ENCODE measurements around the gene TFEB.

The TFEB gene

DNA sequence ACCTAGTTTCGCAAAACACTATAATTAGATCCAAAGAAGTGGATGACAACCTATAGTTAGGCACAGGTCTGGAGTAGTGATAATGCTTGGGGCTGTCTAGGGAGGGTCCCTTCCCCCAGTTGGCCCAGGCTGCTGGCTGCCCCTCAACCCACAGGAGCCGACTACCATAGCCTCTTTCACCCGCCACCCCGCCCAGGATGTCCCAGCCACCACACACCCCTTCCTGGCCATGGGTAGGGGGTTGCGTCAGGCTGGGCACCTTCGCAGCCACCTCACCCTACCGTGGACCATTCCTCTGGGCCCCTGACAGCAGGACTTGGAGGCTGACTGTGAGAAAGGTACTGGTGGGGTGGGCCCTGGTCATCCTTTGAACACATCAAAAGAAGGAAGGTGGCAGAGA, 8.5 kb downstream of the TFEB start:
- Histone ChIP-seq H3K9me3 (ENCODE audit: low read length) (no peaks in the 10 kb centered on the region), H3K27ac (ENCODE audit: low read depth, low read length) (no peak overlapping the region), H3K27me3 (ENCODE audit: control insufficient read depth in 1 of 2, insufficient read depth in 2 of 2, low read length in 2 of 2) (no peaks in the 10 kb centered on the region), H3K4me3 (ENCODE audit: low read depth in 1 of 2, low read length in 2 of 2) (no peak overlapping the region), H3K4me1 (ENCODE audit: insufficient read depth, low read length) (peaks cover 44% of the 10 kb centered on the region), H3K36me3 (ENCODE audit: insufficient read depth, low read length) (no peaks in the 10 kb centered on the region), H3K9ac (ENCODE audit: low read length) (no peak overlapping the region)

GRCh38 chr6:41724586-41725501, 10.6 kb downstream of the TFEB start:
- Histone ChIP-seq H3K27ac (ENCODE audit: low read depth, low read length) (no peak overlapping the region), H3K9ac (ENCODE audit: low read length) (no peak overlapping the region), H3K36me3 (ENCODE audit: insufficient read depth, low read length) (no peaks in the 10 kb centered on the region), H3K4me3 (ENCODE audit: low read depth in 1 of 2, low read length in 2 of 2) (no peak overlapping the region), H3K9me3 (ENCODE audit: low read length) (no peaks in the 10 kb centered on the region), H3K4me1 (ENCODE audit: insufficient read depth, low read length) (peaks cover 32% of the 10 kb centered on the region), H3K27me3 (ENCODE audit: control insufficient read depth in 1 of 2, insufficient read depth in 2 of 2, low read length in 2 of 2) (no peaks in the 10 kb centered on the region)

GRCh38 chr6:41724228-41724580, 11.2 kb downstream of the TFEB start:
- no peak overlapping the region for H3K27ac ChIP-seq (ENCODE audit: low read depth, low read length)
- no peak overlapping the region for H3K9ac ChIP-seq (ENCODE audit: low read length)
- H3K4me1 ChIP-seq (ENCODE audit: insufficient read depth, low read length) = peaks cover 32% of the 10 kb centered on the region

DNA sequence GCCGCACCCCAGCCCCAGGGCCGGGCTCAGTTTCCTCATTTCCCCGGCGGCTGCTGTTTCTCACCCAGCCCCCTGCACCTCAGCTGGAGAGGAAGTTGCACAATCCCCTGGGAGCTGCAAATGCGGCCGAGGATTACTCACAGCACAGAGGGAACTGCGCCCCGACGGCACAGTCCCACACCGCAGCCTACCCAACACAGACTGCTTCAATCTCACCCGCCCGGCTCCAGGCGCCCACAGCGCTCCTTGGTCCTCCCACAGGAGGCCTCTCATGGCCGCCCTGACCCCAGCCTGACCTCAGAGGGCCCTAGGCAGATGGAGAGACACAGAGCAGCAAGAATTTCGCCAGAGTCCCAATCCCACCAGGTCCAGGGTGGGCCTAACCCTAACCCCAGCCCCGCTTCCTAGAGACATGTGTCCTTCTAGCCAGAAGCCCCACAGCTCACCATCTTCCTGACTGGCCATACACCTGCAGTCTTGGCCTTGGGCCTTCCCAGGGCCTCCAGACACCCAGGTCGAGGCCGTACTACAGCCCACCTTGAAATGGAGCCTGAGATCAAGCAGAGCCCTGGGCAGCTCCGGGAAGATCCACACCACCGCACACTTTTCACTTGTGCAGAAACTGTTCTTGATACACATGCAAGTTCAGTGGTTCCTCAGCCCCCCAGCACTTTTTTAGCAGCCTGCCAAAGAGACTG, 11.7 kb downstream of the TFEB start:
- Histone ChIP-seq H3K27ac (ENCODE audit: low read depth, low read length) (no peak overlapping the region), H3K4me3 (ENCODE audit: low read depth in 1 of 2, low read length in 2 of 2) (no peak overlapping the region), H3K36me3 (ENCODE audit: insufficient read depth, low read length) (no peaks in the 10 kb centered on the region), H3K4me1 (ENCODE audit: insufficient read depth, low read length) (peaks cover 32% of the 10 kb centered on the region), H3K27me3 (ENCODE audit: control insufficient read depth in 1 of 2, insufficient read depth in 2 of 2, low read length in 2 of 2) (no peaks in the 10 kb centered on the region), H3K9me3 (ENCODE audit: low read length) (no peaks in the 10 kb centered on the region), H3K9ac (ENCODE audit: low read length) (no peak overlapping the region)

More at GRCh38 chr6:41724228-41724580, 11.2 kb downstream of the TFEB start:
- Histone ChIP-seq H3K27me3 (ENCODE audit: control insufficient read depth in 1 of 2, insufficient read depth in 2 of 2, low read length in 2 of 2) (no peaks in the 10 kb centered on the region), H3K36me3 (ENCODE audit: insufficient read depth, low read length) (no peaks in the 10 kb centered on the region), H3K9me3 (ENCODE audit: low read length) (no peaks in the 10 kb centered on the region), H3K4me3 (ENCODE audit: low read depth in 1 of 2, low read length in 2 of 2) (no peak overlapping the region)

GRCh38 chr6:41722969-41723529, 12.4 kb downstream of the TFEB start:
- H3K4me3 ChIP-seq (ENCODE audit: low read depth in 1 of 2, low read length in 2 of 2) = no peak overlapping the region
- H3K9ac ChIP-seq (ENCODE audit: low read length) = no peak overlapping the region
- no peaks in the 10 kb centered on the region for H3K27me3 ChIP-seq (ENCODE audit: control insufficient read depth in 1 of 2, insufficient read depth in 2 of 2, low read length in 2 of 2)
- no peak overlapping the region for H3K27ac ChIP-seq (ENCODE audit: low read depth, low read length)
- peaks cover 32% of the 10 kb centered on the region for H3K4me1 ChIP-seq (ENCODE audit: insufficient read depth, low read length)
- no peaks in the 10 kb centered on the region for H3K36me3 ChIP-seq (ENCODE audit: insufficient read depth, low read length)
- H3K9me3 ChIP-seq (ENCODE audit: low read length) = no peaks in the 10 kb centered on the region

GRCh38 chr6:41721414-41721813, 14.0 kb downstream of the TFEB start:
- H3K9me3 ChIP-seq (ENCODE audit: low read length) = no peaks in the 10 kb centered on the region
- H3K9ac ChIP-seq (ENCODE audit: low read length) = no peak overlapping the region
- no peaks in the 10 kb centered on the region for H3K27me3 ChIP-seq (ENCODE audit: control insufficient read depth in 1 of 2, insufficient read depth in 2 of 2, low read length in 2 of 2)
- H3K4me3 ChIP-seq (ENCODE audit: low read depth in 1 of 2, low read length in 2 of 2) = no peak overlapping the region
- no peak overlapping the region for H3K27ac ChIP-seq (ENCODE audit: low read depth, low read length)
- H3K36me3 ChIP-seq (ENCODE audit: insufficient read depth, low read length) = no peaks in the 10 kb centered on the region
- peaks cover 46% of the 10 kb centered on the region for H3K4me1 ChIP-seq (ENCODE audit: insufficient read depth, low read length)

GRCh38 chr6:41720783-41721182, 14.6 kb downstream of the TFEB start:
- Histone ChIP-seq H3K27ac (ENCODE audit: low read depth, low read length) (no peak overlapping the region), H3K36me3 (ENCODE audit: insufficient read depth, low read length) (no peaks in the 10 kb centered on the region), H3K4me3 (ENCODE audit: low read depth in 1 of 2, low read length in 2 of 2) (no peak overlapping the region), H3K9me3 (ENCODE audit: low read length) (no peaks in the 10 kb centered on the region), H3K4me1 (ENCODE audit: insufficient read depth, low read length) (peaks cover 52% of the 10 kb centered on the region), H3K9ac (ENCODE audit: low read length) (no peak overlapping the region), H3K27me3 (ENCODE audit: control insufficient read depth in 1 of 2, insufficient read depth in 2 of 2, low read length in 2 of 2) (no peaks in the 10 kb centered on the region)

GRCh38 chr6:41720262-41720620, 15.2 kb downstream of the TFEB start:
- no peak overlapping the region for H3K4me3 ChIP-seq (ENCODE audit: low read depth in 1 of 2, low read length in 2 of 2)

GRCh38 chr6:41719436-41720261, 15.8 kb downstream of the TFEB start:
- no peak overlapping the region for H3K27ac ChIP-seq (ENCODE audit: low read depth, low read length)

More at GRCh38 chr6:41720262-41720620, 15.2 kb downstream of the TFEB start:
- peaks cover 52% of the 10 kb centered on the region for H3K4me1 ChIP-seq (ENCODE audit: insufficient read depth, low read length)
- H3K27me3 ChIP-seq (ENCODE audit: control insufficient read depth in 1 of 2, insufficient read depth in 2 of 2, low read length in 2 of 2) = no peaks in the 10 kb centered on the region
- no peaks in the 10 kb centered on the region for H3K36me3 ChIP-seq (ENCODE audit: insufficient read depth, low read length)
- no peak overlapping the region for H3K9ac ChIP-seq (ENCODE audit: low read length)
- no peaks in the 10 kb centered on the region for H3K9me3 ChIP-seq (ENCODE audit: low read length)
- H3K27ac ChIP-seq (ENCODE audit: low read depth, low read length) = no peak overlapping the region

DNA sequence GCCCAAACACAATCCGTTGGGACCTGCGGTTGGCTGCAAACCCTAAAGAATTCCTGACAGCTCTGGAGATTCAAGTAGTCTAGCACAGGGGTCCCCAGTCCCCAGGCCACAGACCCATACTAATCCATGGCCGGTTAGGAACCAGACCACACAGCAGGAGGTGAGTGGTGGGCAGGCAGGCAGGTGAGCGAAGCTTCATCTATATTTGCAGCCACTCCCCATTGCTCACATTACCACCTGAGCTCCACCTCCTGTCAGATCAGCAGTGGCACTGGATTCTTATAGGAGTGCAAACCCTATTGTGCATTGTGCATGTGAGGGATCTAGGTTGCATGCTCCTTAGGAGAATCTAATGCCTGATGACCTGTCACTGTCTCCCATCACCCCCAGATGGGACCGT, 16.6 kb downstream of the TFEB start:
- Histone ChIP-seq H3K9ac (ENCODE audit: low read length) (no peak overlapping the region), H3K4me1 (ENCODE audit: insufficient read depth, low read length) (peaks cover 49% of the 10 kb centered on the region), H3K36me3 (ENCODE audit: insufficient read depth, low read length) (no peaks in the 10 kb centered on the region), H3K9me3 (ENCODE audit: low read length) (no peaks in the 10 kb centered on the region), H3K27ac (ENCODE audit: low read depth, low read length) (no peak overlapping the region), H3K4me3 (ENCODE audit: low read depth in 1 of 2, low read length in 2 of 2) (no peak overlapping the region), H3K27me3 (ENCODE audit: control insufficient read depth in 1 of 2, insufficient read depth in 2 of 2, low read length in 2 of 2) (no peaks in the 10 kb centered on the region)

More at GRCh38 chr6:41719436-41720261, 15.8 kb downstream of the TFEB start:
- peaks cover 49% of the 10 kb centered on the region for H3K4me1 ChIP-seq (ENCODE audit: insufficient read depth, low read length)
- no peak overlapping the region for H3K4me3 ChIP-seq (ENCODE audit: low read depth in 1 of 2, low read length in 2 of 2)
- no peaks in the 10 kb centered on the region for H3K36me3 ChIP-seq (ENCODE audit: insufficient read depth, low read length)
- H3K27me3 ChIP-seq (ENCODE audit: control insufficient read depth in 1 of 2, insufficient read depth in 2 of 2, low read length in 2 of 2) = no peaks in the 10 kb centered on the region
- H3K9ac ChIP-seq (ENCODE audit: low read length) = no peak overlapping the region
- H3K9me3 ChIP-seq (ENCODE audit: low read length) = no peaks in the 10 kb centered on the region

- Histone ChIP-seq H3K9ac (ENCODE audit: low read length) (no peak overlapping the region), H3K4me1 (ENCODE audit: insufficient read depth, low read length) (peaks cover 51% of the 10 kb centered on the region), H3K36me3 (ENCODE audit: insufficient read depth, low read length) (no peaks in the 10 kb centered on the region), H3K27me3 (ENCODE audit: control insufficient read depth in 1 of 2, insufficient read depth in 2 of 2, low read length in 2 of 2) (no peaks in the 10 kb centered on the region), H3K4me3 (ENCODE audit: low read depth in 1 of 2, low read length in 2 of 2) (no peak overlapping the region), H3K9me3 (ENCODE audit: low read length) (no peaks in the 10 kb centered on the region), H3K27ac (ENCODE audit: low read depth, low read length) (no peak overlapping the region)
Observed at GRCh38 chr6:41717392-41717736, 18.0 kb downstream of the TFEB start.

Data from muscle layer of colon (tissue), 2 donors.